Limb (tissue), 2 donors: ENCODE data around the gene OR5H1.
"Not testable (repeated sequence)": the region's sequence is repeated elsewhere in the genome, so short reads cannot be mapped to it uniquely, and the experiment has no call there.

Experiments
- DNase-seq, 2 donors: peaks; one replicate each; pipeline ENCODE4 v3.0.0-alpha.2; 2016; ENCODE audit errors: extremely low spot score in 2 of 2

Gene OR5H1

DNA sequence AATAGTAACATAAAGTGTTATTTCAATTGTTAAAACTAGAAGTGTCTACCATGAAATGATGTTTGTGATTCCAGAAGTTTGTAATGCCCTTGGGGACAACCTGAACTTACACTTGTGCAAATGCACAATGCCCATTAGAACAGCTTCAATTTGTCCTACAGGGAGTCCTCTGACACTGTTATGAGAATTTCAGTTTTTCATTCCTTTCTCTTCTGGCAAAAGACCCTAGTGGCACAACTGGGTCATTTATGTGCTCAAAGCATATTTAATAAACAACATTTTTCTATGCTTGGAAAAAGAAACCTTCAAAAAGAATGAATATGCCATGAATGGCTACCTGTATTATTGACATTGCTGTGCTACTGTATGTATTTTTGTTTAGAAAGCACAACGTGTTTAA is at the start of gene OR5H1:
TSS of gene OR5H1 (plus strand) at position 301 of the 400 bp plus-strand sequence. CDS start 1,977 bp downstream, outside the sequence.
- no peak for DNase-seq

DNA sequence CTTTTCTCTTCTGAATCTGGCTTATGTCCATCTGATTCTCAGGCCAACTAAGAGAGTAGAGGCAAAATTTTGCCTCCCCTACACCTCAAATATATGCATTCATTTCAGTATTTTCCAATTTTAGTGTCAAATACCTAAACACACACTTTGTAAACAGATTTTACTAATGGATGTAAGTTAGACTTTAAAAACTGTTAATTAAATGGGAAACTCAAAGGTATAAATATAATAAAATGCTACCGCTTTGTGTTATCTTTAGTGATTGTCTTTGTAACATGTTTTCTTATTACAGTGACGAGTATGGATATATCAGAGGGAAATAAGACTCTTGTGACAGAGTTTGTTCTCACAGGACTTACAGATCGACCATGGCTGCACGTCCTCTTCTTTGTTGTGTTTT is 43.6 kb upstream of the OR5H1 start, which contains the start of gene OR5AC2:
TSS of gene OR5AC2 (plus strand) at position 301 of the 400 bp plus-strand sequence. CDS start at position 301, 0 bp downstream.
- no peak for DNase-seq

GRCh38 chr3:98095882-98096281 is 34.6 kb upstream of the OR5H1 start:
- DNase-seq = no peak

DNA sequence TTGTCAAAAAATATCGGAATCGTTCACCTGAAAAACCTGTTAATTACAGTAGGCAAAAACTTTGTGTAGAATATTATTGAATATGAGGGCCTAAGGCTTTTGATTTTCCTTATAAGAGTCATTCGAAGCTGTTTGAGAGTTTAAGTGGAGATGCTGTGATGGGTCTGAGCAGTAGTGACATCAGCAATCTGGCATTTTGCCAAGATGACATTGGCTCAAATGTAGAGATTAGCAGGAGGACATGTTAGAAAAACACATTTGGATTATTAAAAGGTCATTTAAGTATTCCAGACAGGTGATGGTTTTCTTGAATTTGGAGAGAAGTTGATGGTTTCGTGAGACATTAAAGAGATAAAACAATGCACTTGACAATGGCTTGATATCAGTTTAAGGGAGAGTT is 30.7 kb upstream of the OR5H1 start:
- no peak for DNase-seq

GRCh38 chr3:98108162-98108561 is 22.4 kb upstream of the OR5H1 start:
- no peak for DNase-seq

GRCh38 chr3:98109807-98110549 is 20.5 kb upstream of the OR5H1 start:
- DNase-seq = no peak

- DNase-seq = no peak
Measured at GRCh38 chr3:98110550-98110908, 20.0 kb upstream of the OR5H1 start.

- no peak for DNase-seq
Measured at GRCh38 chr3:98114264-98114663, 16.3 kb upstream of the OR5H1 start.

DNA sequence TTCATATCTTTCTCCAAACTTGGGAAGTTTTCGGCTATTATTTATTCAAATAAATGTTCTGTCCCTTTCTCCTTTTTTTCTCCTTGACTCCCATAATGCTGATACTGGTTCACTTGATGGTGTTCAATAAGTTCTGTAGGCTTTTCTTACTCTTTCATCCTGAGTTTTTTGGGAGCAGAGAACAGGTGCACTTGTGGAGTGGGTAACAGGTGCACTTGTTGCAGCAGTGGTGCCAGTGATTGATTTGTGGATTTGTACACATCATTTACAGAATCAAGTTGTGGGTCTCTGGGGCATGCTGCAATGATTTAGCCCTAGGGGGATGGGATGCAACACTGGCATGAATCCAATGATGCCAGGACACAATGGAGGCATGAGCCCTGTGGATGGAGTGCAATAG is 14.8 kb upstream of the OR5H1 start:
- DNase-seq = no peak

DNA sequence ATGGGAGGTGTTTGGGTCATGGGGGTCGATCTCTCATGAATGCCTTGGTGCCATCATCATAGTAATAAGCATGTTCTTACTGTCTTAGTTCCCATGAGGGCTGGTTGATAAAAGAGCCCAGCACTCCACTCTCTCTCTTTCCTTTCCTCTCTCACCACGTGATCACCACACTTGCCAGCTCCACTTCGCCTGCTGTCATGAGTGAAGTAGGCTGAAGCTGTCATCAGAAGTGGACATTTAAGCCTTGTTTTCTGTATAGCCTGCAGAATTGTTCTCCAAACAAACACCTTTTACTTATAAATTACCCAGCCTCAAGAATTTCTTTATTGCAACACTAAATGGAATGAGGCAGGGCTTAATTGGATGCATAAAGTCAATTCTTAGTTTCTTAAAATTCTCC is 6.1 kb downstream of the OR5H1 start:
- DNase-seq = no peak

GRCh38 chr3:98137826-98138557 is 7.5 kb downstream of the OR5H1 start:
- DNase-seq = not testable (repeated sequence)

GRCh38 chr3:98140531-98140930 is 10.0 kb downstream of the OR5H1 start:
- DNase-seq = no peak

DNA sequence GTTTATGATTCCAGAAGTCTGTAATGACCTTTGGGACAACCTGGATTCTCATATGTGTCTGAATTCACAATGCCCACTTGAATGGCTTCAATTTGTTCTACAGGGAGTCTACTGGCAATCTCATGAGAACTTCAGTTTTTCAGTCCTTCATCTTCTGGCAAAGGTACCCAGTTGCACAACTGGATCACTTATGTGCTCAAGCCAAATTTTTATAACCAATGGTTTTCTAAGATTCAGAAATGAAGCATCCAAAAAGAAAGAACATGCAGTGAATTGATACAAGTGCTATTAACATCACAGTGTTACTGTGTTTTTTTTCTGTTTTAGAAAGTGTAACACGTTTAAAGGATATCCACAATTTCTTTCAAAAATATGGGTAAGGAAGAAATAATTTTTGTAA is 16.7 kb downstream of the OR5H1 start, which contains the start of gene OR5H14:
TSS of gene OR5H14 (plus strand) at position 301 of the 400 bp plus-strand sequence. CDS start 1,907 bp downstream, outside the sequence.
- no peak for DNase-seq

GRCh38 chr3:98148751-98149150 is 18.2 kb downstream of the OR5H1 start:
- no peak for DNase-seq

DNA sequence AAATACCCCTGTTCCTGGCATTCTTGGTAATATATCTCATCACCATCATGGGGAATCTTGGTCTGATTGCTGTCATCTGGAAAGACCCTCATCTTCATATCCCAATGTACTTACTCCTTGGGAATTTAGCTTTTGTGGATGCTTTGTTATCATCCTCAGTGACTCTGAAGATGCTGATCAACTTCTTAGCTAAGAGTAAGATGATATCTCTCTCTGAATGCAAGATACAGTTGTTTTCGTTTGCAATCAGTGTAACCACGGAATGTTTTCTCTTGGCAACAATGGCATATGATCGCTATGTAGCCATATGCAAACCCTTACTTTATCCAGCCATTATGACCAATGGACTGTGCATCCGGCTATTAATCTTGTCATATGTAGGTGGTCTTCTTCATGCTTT is 18.9 kb downstream of the OR5H1 start:
- DNase-seq = not testable (repeated sequence)

DNA sequence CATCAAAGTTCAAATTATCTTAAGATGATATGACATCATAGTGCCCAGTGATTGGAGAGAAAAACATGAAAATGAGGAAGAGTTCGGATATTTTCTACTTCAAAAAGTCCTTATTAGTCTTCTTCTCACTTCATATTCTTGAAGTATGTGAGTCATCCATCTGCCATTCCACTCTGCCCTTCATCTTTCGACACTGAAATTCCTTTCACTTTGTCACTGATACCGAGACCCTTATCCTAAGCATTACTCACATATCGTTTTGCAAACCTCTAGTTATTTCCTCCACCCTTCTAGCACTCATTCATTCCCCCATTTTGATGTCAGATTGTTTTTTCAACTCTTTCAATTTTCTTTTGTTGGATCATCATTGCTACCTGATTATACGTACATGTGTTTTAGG is 20.7 kb downstream of the OR5H1 start:
- no peak for DNase-seq

DNA sequence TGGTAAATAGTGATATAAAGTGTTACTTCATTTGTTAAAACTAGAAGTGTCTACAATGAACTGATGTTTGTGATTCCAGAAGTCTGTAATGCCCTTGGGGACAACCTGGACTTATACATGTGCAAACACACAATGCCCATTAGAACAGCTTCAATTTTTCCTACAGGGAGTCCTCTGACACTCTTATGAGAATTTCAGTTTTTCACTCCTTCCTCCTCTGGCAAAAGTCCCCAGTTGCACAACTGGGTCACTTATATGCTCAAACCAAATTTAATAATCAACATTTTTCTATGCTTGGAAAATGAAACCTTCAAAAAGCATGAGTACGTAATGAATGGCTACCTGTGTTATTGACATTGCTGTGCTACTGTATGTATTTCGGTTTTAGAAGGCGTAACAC is 35.9 kb downstream of the OR5H1 start, which contains the start of gene OR5H15:
TSS of gene OR5H15 (plus strand) at position 301 of the 400 bp plus-strand sequence. CDS start 2,004 bp downstream, outside the sequence.
- DNase-seq = no peak

DNA sequence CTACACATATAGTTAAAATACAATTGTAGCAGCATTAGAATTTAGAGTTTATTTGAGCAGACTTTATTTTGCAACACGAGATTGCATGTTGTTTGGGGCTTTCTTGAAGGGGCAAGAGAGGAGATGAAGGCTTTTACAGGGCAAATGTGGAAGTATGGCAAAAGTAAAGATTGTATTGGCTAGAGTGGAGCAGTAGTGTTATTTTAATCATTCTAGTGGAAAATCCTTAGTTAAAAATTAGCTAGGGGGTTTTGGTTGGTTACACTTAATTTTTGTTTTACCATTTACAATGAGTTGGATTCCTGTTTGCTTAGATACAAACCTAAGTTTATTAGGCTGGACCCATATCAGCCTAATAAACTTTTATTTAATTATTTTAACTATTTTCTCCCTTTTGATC is 40.5 kb downstream of the OR5H1 start:
- no peak for DNase-seq

DNA sequence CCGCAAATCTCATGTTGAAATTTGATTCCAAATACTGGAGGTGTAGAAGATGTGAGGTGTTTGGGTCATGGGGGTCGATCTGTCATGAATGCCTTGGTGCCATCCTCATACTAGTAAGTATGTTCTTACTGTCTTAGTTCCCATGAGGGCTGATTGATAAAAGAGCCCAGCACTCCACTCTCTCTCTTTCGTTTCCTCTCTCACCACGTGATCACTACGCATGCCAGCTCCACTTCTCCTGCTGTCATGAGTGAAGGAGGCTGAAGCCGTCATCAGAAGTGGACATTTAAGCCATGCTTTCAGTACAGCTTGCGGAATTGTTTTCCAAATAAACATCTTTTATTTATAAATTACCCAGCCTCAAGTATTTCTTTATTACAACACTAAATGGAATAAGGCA is 42.1 kb downstream of the OR5H1 start:
- DNase-seq = no peak

DNA sequence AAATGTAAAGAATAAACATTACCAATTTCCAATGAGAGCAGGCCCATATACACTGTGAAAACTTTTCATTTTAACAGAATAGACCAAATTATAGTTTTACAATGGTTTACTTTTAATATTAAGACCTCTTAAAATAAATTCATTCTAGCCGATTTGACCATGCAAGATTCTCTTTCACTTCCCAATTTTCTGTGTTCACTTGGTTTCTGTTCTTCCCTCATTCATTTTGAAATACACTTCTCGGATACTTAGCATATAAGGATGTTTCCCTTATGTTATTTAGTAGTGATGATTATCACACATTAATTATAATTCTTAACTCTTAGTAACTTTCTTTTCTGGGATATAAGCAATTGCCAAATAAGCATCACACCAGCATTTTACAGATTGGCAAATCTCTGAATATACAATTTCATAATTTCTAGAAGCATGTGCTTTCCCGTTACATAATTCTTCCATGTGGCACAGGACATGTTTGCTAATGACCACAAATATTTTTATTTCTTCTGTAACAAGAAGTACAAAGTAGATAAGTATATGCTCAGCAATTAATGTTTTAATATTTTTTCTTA is 49.9 kb downstream of the OR5H1 start:
- no peak for DNase-seq

DNA sequence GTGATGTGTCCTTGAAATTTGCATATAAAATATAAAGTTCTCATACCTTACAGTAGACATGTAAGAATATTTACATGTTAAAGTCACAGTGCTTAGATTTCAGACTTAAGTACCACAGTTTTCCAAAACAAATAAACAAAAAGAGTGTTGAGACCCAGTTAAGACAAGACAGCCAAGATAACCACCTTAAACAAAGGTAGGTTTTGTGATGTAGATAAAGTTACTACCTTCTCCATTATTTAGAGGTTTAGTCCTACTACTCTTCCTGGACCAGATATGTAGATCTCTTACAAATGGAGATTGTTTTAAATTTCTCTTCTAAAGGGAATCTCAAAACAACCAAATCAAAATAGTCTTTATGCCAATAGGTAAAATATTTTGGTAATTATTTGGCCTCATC is 51.7 kb downstream of the OR5H1 start:
- DNase-seq = no peak

DNA sequence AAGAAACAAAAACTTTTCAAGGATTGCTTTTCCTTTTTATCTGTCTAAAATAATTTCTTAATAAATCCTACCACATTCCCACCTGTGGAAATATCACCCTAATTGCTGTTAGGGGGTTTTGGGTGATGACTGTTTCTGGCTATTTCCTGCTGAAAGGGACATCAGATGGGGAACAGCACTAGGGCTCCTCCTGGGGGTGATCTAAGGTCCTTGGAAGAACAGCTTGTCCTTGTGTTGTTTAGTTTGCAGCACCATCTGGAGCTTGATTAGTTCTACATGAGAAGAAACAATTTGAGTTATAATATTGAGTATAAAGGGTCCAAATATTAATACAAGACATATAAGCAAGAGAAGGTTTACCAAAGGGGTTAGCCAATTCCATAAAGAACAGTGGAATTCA is 54.7 kb downstream of the OR5H1 start:
- no peak for DNase-seq
